HK-2 (cell line): ENCODE measurements around the gene CPZ.
A peak's percentile ranks its signal among the peaks of the same experiment; 100 is the strongest.

Source experiments
- DNase-seq: peaks from one replicate; pipeline ENCODE4 v3.0.0-alpha.2; 2018; ENCODE audit not compliant: unreplicated experiment

Gene CPZ

GRCh38 chr4:8580321-8581093 is 12.1 kb upstream of the CPZ start, which contains the start of gene GPR78:
TSS of gene GPR78 (plus strand) at chr4:8580392. CDS start at chr4:8580983, 591 bp downstream.
- DNase-seq = peak; percentile 31

- no peak for DNase-seq
Observed at GRCh38 chr4:8581094-8581861, 11.3 kb upstream of the CPZ start.

DNA sequence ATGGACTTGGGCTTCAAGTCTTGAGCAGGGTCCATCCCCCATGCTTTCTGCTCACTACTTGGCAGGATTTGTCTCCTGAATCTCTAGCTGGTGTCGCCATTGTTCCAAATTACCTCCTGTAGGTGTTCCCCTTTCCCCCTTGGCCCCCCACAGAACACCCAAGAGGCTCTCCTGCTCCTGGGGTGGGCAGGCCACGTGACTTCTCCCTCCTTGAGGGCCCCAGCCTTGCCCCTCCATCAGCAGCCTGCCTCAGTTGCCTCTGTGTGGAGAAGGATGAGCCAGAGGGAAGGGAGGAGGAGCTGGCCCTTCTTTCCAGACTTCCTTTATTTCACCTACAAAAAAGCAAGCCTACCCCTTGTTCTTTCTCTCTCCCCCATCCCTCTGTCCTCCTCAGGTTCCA is 10.5 kb upstream of the CPZ start:
- no peak for DNase-seq

DNA sequence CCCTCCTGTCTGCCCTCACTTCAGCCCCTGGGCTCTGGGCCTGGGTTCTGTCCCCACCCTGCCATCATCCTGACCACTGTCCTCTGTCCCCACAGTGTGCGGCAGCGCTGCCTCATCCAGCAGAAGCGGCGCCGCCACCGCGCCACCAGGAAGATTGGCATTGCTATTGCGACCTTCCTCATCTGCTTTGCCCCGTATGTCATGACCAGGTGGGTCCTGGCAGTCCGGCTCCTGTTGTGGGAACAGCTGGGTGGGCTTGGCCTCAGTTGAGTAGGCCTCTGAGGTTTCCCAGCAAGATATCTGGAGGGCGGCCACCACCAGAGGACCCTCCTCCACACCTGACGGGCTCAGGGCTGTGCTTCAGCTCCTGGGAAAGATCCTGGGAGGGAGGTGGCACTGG is 10.1 kb upstream of the CPZ start:
- no peak for DNase-seq

GRCh38 chr4:8582941-8583654 is 9.5 kb upstream of the CPZ start:
- no peak for DNase-seq

GRCh38 chr4:8583655-8584025 is 8.9 kb upstream of the CPZ start:
- DNase-seq = no peak

GRCh38 chr4:8585186-8585585 is 7.4 kb upstream of the CPZ start:
- peak; percentile 25 for DNase-seq

DNA sequence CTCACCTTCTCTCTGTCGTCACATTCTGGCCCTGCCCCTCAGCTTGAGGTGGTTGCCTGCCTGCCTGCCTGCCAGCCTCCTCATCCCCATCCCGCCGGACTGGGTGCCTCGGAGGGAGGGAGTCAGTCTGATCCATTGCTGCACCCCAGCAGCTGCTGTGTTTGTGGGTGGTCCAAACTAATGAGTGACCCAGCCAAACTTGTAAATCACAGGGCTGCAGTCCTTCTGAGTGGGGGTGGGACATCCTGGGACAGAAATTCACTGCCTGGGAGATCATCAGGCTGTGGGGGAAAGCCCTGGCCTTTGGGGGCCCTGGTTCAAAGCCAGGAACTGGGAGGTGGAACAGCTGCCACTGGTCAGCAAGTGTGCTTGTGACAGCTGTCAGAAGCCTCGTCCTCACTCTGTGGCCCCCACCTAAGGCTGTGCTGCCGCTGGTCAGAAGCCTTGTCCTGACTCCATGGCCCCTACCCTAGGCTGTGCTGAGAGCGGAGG is 6.8 kb upstream of the CPZ start:
- no peak for DNase-seq

- DNase-seq = no peak
Observed at GRCh38 chr4:8586246-8586645, 6.3 kb upstream of the CPZ start.

DNA sequence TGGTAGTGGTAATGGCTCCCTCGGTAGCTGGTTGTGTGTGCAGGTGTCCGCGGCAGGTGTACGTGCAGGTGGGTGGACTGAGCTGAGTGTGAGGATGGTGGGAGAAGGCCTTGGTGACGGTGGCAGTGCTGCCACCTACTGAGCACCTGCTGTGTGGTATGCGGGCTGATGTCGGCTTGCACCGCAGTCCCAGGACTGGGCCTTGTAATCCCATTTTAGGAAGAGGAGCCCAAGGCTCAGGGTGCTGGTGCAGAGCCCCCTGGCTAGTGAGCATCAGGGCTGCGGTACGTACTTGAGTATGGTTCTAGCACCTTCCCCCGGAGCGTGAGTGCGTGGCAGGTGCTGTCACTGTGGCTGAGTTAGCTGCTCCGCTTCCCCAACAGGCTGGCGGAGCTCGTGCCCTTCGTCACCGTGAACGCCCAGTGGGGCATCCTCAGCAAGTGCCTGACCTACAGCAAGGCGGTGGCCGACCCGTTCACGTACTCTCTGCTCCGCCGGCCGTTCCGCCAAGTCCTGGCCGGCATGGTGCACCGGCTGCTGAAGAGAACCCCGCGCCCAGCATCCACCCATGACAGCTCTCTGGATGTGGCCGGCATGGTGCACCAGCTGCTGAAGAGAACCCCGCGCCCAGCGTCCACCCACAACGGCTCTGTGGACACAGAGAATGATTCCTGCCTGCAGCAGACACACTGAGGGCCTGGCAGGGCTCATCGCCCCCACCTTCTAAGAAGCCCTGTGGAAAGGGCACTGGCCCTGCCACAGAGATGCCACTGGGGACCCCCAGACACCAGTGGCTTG is 5.7 kb upstream of the CPZ start:
- DNase-seq = no peak

DNA sequence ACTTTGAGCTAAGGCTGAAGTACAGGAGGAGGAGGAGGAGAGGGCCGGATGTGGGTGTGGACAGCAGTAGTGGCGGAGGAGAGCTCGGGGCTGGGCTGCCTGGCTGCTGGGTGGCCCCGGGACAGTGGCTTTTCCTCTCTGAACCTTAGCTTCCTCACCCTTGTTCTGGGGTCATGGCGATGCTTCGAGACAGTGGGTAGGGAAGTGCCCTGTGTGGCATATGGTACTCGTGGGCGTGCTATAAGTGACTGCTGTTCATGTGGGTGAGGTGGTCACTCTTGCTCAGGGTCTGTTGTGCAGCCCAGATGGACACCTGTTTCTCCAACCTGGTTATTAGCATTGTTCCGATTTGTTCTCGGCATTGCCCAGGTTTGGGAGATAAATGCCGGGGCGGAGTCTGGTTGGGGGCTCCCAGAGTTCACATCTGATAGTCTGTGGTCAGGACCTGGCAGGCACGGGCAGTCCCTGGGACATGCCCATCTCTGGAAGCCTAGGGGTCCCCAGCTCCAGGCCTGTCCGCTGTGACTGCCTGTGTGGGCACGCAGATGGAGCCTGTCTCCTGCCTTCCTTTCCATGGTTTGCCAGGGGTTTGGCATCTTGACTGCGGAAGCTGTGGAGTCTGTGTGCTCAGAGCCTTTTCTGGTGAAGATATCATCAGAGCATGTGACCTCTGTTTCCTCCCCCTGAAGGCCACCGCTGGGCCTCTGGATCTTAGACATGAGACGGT is 4.9 kb upstream of the CPZ start:
- no peak for DNase-seq

DNA sequence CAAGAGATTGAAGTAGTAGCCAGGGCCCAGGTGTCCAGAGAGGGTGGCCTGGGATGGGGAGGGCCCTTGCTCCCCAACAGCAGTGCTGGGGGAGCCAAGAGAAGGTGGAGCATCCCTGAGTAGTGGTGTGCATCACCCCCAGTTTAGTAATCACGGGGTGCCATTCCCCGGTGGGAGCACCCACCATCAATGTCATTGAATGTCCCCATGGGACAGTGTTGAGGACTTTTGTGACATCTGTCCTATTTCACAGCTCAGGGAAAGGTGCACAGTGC is 4.4 kb upstream of the CPZ start:
- no peak for DNase-seq

DNA sequence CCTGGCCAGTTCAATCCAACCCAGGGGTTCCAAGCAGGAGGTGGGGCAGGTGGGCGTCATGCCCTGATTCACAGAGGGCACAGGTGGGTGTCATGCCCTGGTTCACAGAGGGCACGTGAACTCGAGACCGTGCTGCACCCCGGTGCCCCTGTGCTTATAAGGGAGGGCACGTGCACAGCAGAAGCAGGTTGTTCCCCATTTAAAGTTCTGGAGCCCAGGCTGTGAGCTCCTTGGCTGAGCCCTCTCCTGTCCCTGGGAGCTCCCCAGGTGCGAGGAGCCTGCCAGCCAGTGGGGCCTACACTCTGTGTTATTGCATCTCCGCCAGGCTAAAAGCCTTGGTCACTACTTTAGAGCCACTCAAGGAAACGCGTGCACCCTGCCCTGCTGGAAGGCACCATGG is 3.2 kb upstream of the CPZ start:
- no peak for DNase-seq

GRCh38 chr4:8589823-8590545 is 2.6 kb upstream of the CPZ start:
- DNase-seq = no peak

GRCh38 chr4:8590546-8590880 is 2.1 kb upstream of the CPZ start:
- no peak for DNase-seq

DNA sequence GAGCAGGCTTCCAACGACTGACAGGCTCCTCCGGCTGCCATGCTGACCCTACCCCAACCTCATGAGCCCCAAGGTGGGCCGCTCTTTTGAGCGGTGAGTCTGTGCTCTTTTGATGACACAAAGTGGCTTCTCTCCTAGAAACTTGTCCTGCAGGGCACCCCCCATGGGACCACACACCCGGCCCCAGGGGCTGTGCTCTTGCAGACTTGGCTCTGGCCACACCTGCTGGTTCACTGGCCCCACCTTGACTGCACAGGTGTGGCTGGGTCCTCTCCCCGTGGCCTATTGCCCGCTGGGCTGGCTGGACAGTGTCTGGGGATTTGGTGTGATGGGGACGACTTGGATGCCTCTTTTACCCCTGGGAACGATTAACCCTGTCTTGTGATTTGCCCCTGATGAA is 1.5 kb upstream of the CPZ start:
- DNase-seq = no peak

DNA sequence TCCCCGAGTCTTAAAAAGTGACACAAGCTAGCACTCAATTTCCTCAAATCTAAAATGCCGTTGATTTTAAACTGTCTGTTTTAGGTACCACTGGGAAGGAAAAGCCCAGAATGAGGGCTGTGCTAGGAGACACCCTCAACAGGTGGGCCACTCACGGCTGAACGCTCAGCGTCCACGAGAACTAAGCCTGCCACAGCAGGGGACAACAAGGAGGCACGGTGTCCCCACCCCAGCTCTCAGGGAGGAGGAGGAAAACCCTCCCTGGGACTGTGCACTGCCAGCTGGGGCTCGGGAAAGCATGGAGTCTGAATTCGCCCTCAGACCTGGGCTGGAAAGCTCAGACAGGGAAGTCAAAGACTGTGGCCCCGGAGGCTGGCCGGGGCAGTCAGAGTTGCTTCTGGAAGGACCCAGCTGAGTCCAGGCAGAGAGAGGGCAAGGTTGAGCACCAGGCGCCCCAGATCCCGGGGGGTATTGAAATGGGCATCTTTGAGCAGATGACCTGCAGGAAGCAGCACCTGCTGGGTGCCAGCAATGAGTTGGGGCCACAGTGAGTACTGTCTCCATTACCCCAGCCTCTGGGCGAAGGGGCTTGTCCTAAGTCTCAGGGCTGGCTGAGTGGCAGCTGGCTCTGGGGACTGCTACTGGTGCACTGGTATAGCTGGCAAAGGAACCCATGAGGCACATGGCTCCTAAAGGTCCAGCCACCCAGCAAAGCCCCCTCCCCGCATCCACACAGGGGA is 769 bp upstream of the CPZ start:
- DNase-seq = no peak

GRCh38 chr4:8593264-8594096 is 915 bp downstream of the CPZ start:
- no peak for DNase-seq
